IMR-90 (cell line): ENCODE measurements around the gene TTC28. TPM values are rescaled to one million over a fixed set of nuclear protein-coding genes. Genes with fewer than 3 reads are reported as not detected.

Experiments
- ATAC-seq: fragments of 200-7000 bp; cut with Tn5 transposase; 2 replicates; pipeline ENCODE4 v1.9.1; 2020; ENCODE audit warnings: low read depth, mild to moderate bottlenecking, moderate library complexity
- BruUV-seq: library from RNA; stranded (reverse); fragments of 400-500 nt; replicated peaks from 2 replicates; lab custom pipeline; 2021; lab: Mats Ljungman, UMichigan
- CTCF ChIA-PET: fragments of 300-600 bp; formaldehyde crosslinking; extraction: SDS; loops from one replicate; lab custom pipeline; 2021; ENCODE audit warnings: antibody characterized with exemption; lab: Yijun Ruan, JAX
- POLR2A ChIA-PET: fragments of 300-600 bp; sonication (Branson Sonifier 250); formaldehyde crosslinking; loops from one replicate; lab custom pipeline; 2022; ENCODE audit warnings: antibody characterized with exemption; ENCODE audit not compliant: unreplicated experiment; lab: Charles Lee
- DNase-seq: peaks from one replicate; pipeline ENCODE4 v3.0.0; 2013
- H2AFZ ChIP-seq: replicated peaks from 2 replicates; pipeline ENCODE3; 2013; ENCODE audit warnings: low read length, mild to moderate bottlenecking; ENCODE audit not compliant: poor library complexity
- H2AK5ac ChIP-seq: 2 replicates; pipeline ENCODE4 v1.6.1; 2013; ENCODE audit warnings: low read depth, low read length, inconsistent platforms
- H2AK9ac ChIP-seq: replicated peaks from 2 replicates; pipeline ENCODE3; 2013; ENCODE audit warnings: mild to moderate bottlenecking, low read depth, low read length, moderate library complexity; ENCODE audit not compliant: poor library complexity
- H2BK120ac ChIP-seq: 2 replicates; pipeline ENCODE4 v1.6.1; 2013; ENCODE audit warnings: low read depth, low read length, inconsistent platforms
- H2BK15ac ChIP-seq: 3 replicates; pipeline ENCODE4 v1.6.1; 2013; ENCODE audit warnings: low read depth, low read length, inconsistent platforms
- H2BK20ac ChIP-seq: 2 replicates; pipeline ENCODE4 v1.6.1; 2013; ENCODE audit warnings: low read depth, mild to moderate bottlenecking, inconsistent platforms, low read length, moderate library complexity
- H2BK5ac ChIP-seq: 2 replicates; pipeline ENCODE4 v1.6.1; 2013; ENCODE audit warnings: mild to moderate bottlenecking, low read depth, low read length, inconsistent platforms; ENCODE audit not compliant: poor library complexity, severe bottlenecking
- H3K14ac ChIP-seq: replicated peaks from 2 replicates; pipeline ENCODE4 v1.6.1; 2013; ENCODE audit warnings: low read depth, low read length, inconsistent platforms
- H3K18ac ChIP-seq: 2 replicates; pipeline ENCODE4 v1.6.1; 2013; ENCODE audit warnings: low read depth, low read length, control low read depth
- H3K23ac ChIP-seq: 2 replicates; pipeline ENCODE4 v1.6.1; 2013; ENCODE audit warnings: low read depth, low read length, inconsistent platforms
- H3K27ac ChIP-seq: 2 replicates; pipeline ENCODE4 v1.5.1; 2013; ENCODE audit warnings: mild to moderate bottlenecking, control low read depth, low read length; ENCODE audit not compliant: insufficient read depth
- H3K27me3 ChIP-seq: 2 replicates; pipeline ENCODE4 v1.6.1; 2013; ENCODE audit warnings: low read length; ENCODE audit not compliant: control insufficient read depth, insufficient read depth
- H3K36me3 ChIP-seq: 2 replicates; pipeline ENCODE4 v1.6.1; 2013; ENCODE audit warnings: low read length, mixed read lengths; ENCODE audit not compliant: control insufficient read depth, insufficient read depth
- H3K4ac ChIP-seq: 2 replicates; pipeline ENCODE4 v1.6.1; 2013; ENCODE audit warnings: low read depth, low read length, inconsistent platforms
- H3K4me1 ChIP-seq: 2 replicates; pipeline ENCODE4 v1.6.1; 2013; ENCODE audit warnings: low read length, mixed read lengths; ENCODE audit not compliant: control insufficient read depth, insufficient read depth
- H3K4me2 ChIP-seq: 2 replicates; pipeline ENCODE4 v1.6.1; 2013; ENCODE audit warnings: low read depth, mild to moderate bottlenecking, control low read depth, low read length, moderate library complexity
- H3K4me3 ChIP-seq: 2 replicates; pipeline ENCODE4 v1.5.1; 2013; ENCODE audit warnings: low read depth, mild to moderate bottlenecking, control low read depth, low read length, moderate library complexity; ENCODE audit not compliant: insufficient read depth
- H3K56ac ChIP-seq: 2 replicates; pipeline ENCODE4 v1.6.1; 2013; ENCODE audit warnings: low read length, inconsistent platforms; ENCODE audit not compliant: insufficient read depth; ENCODE audit errors: extremely low read depth
- H3K79me1 ChIP-seq, 2 experiments: 2 replicates each; pipeline ENCODE4 v1.6.1; 2013; ENCODE audit warnings: low read length in 2 of 2, inconsistent platforms in 1 of 2, low read depth in 1 of 2
- H3K9ac ChIP-seq: 2 replicates; pipeline ENCODE4 v1.6.1; 2013; ENCODE audit warnings: low read depth, low read length, control low read depth
- H3K9me1 ChIP-seq: 2 replicates; pipeline ENCODE4 v1.6.1; 2013; ENCODE audit warnings: low read length, inconsistent platforms; ENCODE audit not compliant: insufficient read depth
- H3K9me3 ChIP-seq: 2 replicates; pipeline ENCODE4 v1.6.1; 2013; ENCODE audit warnings: low read length; ENCODE audit not compliant: control insufficient read depth, insufficient read depth
- H4K20me1 ChIP-seq: 2 replicates; pipeline ENCODE4 v1.6.1; 2013; ENCODE audit warnings: low read length, inconsistent platforms; ENCODE audit not compliant: insufficient read depth
- H4K5ac ChIP-seq: 2 replicates; pipeline ENCODE4 v1.6.1; 2013; ENCODE audit warnings: mild to moderate bottlenecking, low read depth, low read length, control low read depth
- H4K8ac ChIP-seq, 2 experiments: 2 replicates each; pipeline ENCODE4 v1.6.1; 2013; ENCODE audit warnings: low read depth in 2 of 2, low read length in 2 of 2, control low read depth in 1 of 2, inconsistent platforms in 1 of 2
- H4K91ac ChIP-seq: 2 replicates; pipeline ENCODE4 v1.6.1; 2013; ENCODE audit warnings: low read depth, low read length, inconsistent platforms; ENCODE audit not compliant: insufficient read depth
- BHLHE40 ChIP-seq: fragments of 150-350 bp; IDR thresholded peaks from 2 replicates; pipeline ENCODE4 v1.6.1; 2016; ENCODE audit warnings: mild to moderate bottlenecking, low read depth, low read length
- CHD1 ChIP-seq: IDR thresholded peaks from 2 replicates; pipeline ENCODE4 v1.6.1; 2012; ENCODE audit warnings: low read depth, low read length, improper control_type of control experiment
- FOS ChIP-seq: fragments of 150-350 bp; IDR thresholded peaks from 2 replicates; pipeline ENCODE4 v1.6.1; 2016; ENCODE audit warnings: low read depth, low read length
- MAFK ChIP-seq: IDR thresholded peaks from 2 replicates; pipeline ENCODE4 v1.6.1; 2012; ENCODE audit warnings: low read depth, low read length, improper control_type of control experiment
- MAZ ChIP-seq: IDR thresholded peaks from 2 replicates; pipeline ENCODE4 v1.6.1; 2012; ENCODE audit warnings: low read depth, mild to moderate bottlenecking, low read length, improper control_type of control experiment, moderate library complexity, borderline replicate concordance
- MXI1 ChIP-seq: IDR thresholded peaks from 2 replicates; pipeline ENCODE4 v1.6.1; 2012; ENCODE audit warnings: low read depth, mild to moderate bottlenecking, low read length, moderate library complexity, borderline replicate concordance
- NFE2L2 ChIP-seq: fragments of 150-350 bp; IDR thresholded peaks from 2 replicates; pipeline ENCODE4 v1.6.1; 2016; ENCODE audit warnings: low read depth, mild to moderate bottlenecking, low read length
- POLR2A ChIP-seq: IDR thresholded peaks from 2 replicates; pipeline ENCODE4 v1.6.1; 2012; ENCODE audit warnings: mild to moderate bottlenecking, low read depth, low read length
- RCOR1 ChIP-seq: IDR thresholded peaks from 2 replicates; pipeline ENCODE4 v1.6.1; 2012; ENCODE audit warnings: mild to moderate bottlenecking, low read length, improper control_type of control experiment; ENCODE audit not compliant: insufficient replicate concordance
- RFX5 ChIP-seq: IDR thresholded peaks from 2 replicates; pipeline ENCODE4 v1.8.0; 2012; ENCODE audit warnings: low read depth, mild to moderate bottlenecking, low read length, moderate library complexity
- SMC3 ChIP-seq: fragments of 150-350 bp; IDR thresholded peaks from 2 replicates; pipeline ENCODE4 v1.6.1; 2016; ENCODE audit warnings: low read depth, mild to moderate bottlenecking, antibody characterized with exemption, low read length, moderate library complexity
- WGBS, 2 experiments: methylation state at CpG; one replicate each; pipeline versions ENCODE4 v1.1.5 to v1.1.7; 2013; ENCODE audit warnings: missing lambda C conversion rate in 2 of 2; ENCODE audit not compliant: insufficient read length in 1 of 2; ENCODE audit errors: extremely low coverage in 2 of 2; 5-methylcytosine and 5-hydroxymethylcytosine counted together
- dilution Hi-C: fragments of 300-500 bp; cut with HindIII; formaldehyde crosslinking; loops from one replicate; pipeline ENCODE4 v1.14.3; 2018; ENCODE audit warnings: low sequenced_read_pairs; ENCODE audit not compliant: unreplicated experiment
- in situ Hi-C: fragments of 300-500 bp; cut with MboI; formaldehyde crosslinking; loops from 3 replicates; pipeline ENCODE4 v1.14.3; 2019; ENCODE audit warnings: low sequenced_read_pairs, inconsistent platforms, mixed read lengths
- intact Hi-C: fragments of 100-400 bp; cut with micrococcal nuclease; formaldehyde crosslinking; loops from 2 replicates; pipeline ENCODE4 v1.10.0; 2022
- polyA plus RNA-seq, 3 experiments: library from polyadenylated mRNA; depleted of rRNA; stranded (reverse); fragments of >200 nt; gene quantifications; 2 replicates each; pipeline ENCODE4 v1.2.3, GENCODE V29; 2012; ENCODE audit warnings: low replicate concordance in 1 of 3
- total RNA-seq: library from RNA; depleted of rRNA; stranded (reverse); fragments of >200 nt; gene quantifications from 2 replicates; pipeline ENCODE4 v1.2.3, GENCODE V29; 2012
- TF ChIP-seq, protein P1 (sequence below): fragments of 150-350 bp; IDR thresholded peaks from 2 replicates; pipeline ENCODE4 v1.6.1; 2017; ENCODE audit warnings: mild to moderate bottlenecking, antibody characterized with exemption, low read length, low read depth
- TF ChIP-seq, protein P2 (sequence below): conservative IDR thresholded peaks from 2 replicates; pipeline ENCODE4 v1.5.1; 2012; ENCODE audit warnings: mild to moderate bottlenecking, low read depth, low read length, improper control_type of control experiment
- TF ChIP-seq, protein P3 (sequence below): fragments of 150-350 bp; IDR thresholded peaks from 2 replicates; pipeline ENCODE4 v1.6.1; 2016; ENCODE audit warnings: low read depth, mild to moderate bottlenecking, low read length, moderate library complexity, borderline replicate concordance

Gene TTC28
- total and polyA plus RNA-seq, 2 of the 4 experiments (the other 2 are of a cell fraction) = 5.6 to 13.3 TPM

DNA sequence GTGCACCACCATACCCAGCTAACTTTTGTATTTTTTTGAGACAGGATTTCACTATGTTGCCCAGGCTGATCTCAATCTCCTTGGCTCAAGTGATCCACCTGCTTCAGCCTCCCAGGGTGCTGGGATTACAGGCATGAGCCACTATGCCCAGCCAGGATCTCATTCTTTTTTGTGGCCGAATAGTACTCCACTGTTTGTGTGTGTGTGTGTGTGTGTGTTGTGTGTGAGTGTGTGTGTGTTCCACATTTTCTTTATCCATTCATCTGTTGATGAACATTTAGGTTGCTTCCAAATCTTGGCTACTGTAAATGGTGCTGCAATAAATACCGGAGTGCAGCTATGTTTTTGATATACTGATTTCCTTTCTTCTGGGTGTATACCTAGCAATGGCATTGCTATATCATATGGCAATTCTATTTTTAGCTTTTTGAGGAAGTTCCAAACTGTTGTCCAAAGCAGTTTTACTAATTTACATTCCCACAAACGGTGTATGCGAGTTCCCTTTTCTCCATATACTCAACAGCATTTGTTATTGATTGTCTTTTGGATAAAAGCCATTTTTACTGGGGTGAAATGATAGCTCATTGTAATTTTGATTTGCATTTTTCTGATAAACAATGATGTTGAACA, 105.4 kb downstream of the TTC28 start:
- Histone ChIP-seq H2AFZ (no peak overlapping the region), H3K4me3 (no peak overlapping the region), H3K4ac (no peak overlapping the region), H4K20me1 (no peaks in the 10 kb centered on the region; the same call in 1 of the 2 replicates), H3K27me3 (no peaks in the 10 kb centered on the region), H3K18ac (no peak overlapping the region), H3K9ac (no peak overlapping the region), H4K8ac (no peak overlapping the region), H2BK120ac (no peak overlapping the region), H2BK5ac (no peak overlapping the region), H3K23ac (no peak overlapping the region), H2AK9ac (no peak overlapping the region), H3K4me2 (no peak overlapping the region), H2BK20ac (no peak overlapping the region), H2BK15ac (no peak overlapping the region), H3K9me3 (no peaks in the 10 kb centered on the region), H3K79me1 (no peaks in the 10 kb centered on the region; a peak in 1 of 4 replicates), H3K4me1 (no peaks in the 10 kb centered on the region), H4K91ac (no peak overlapping the region), H3K14ac (no peak overlapping the region), H4K5ac (no peak overlapping the region), H3K9me1 (peaks cover 3% of the 10 kb centered on the region; the same call in 1 of the 2 replicates), H3K56ac (no peak overlapping the region), H2AK5ac (no peak overlapping the region), H3K36me3 (no peaks in the 10 kb centered on the region), H3K27ac (no peak overlapping the region)
- ChIA-PET CTCF (no interaction called here), POLR2A (no interaction called here)
- intact Hi-C loops (no loop called here), in situ Hi-C loops (no loop called here), dilution Hi-C loops (no loop called here)
- TF ChIP-seq BHLHE40 (no peak), MXI1 (no peak), POLR2A (no peak), NFE2L2 (no peak), CHD1 (no peak), RFX5 (no peak), MAZ (no peak), MAFK (no peak), FOS (no peak), SMC3 (no peak), RCOR1 (no peak)
- TF ChIP-seq, protein P1, sequence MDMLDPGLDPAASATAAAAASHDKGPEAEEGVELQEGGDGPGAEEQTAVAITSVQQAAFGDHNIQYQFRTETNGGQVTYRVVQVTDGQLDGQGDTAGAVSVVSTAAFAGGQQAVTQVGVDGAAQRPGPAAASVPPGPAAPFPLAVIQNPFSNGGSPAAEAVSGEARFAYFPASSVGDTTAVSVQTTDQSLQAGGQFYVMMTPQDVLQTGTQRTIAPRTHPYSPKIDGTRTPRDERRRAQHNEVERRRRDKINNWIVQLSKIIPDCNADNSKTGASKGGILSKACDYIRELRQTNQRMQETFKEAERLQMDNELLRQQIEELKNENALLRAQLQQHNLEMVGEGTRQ = no peak
- TF ChIP-seq, protein P2, sequence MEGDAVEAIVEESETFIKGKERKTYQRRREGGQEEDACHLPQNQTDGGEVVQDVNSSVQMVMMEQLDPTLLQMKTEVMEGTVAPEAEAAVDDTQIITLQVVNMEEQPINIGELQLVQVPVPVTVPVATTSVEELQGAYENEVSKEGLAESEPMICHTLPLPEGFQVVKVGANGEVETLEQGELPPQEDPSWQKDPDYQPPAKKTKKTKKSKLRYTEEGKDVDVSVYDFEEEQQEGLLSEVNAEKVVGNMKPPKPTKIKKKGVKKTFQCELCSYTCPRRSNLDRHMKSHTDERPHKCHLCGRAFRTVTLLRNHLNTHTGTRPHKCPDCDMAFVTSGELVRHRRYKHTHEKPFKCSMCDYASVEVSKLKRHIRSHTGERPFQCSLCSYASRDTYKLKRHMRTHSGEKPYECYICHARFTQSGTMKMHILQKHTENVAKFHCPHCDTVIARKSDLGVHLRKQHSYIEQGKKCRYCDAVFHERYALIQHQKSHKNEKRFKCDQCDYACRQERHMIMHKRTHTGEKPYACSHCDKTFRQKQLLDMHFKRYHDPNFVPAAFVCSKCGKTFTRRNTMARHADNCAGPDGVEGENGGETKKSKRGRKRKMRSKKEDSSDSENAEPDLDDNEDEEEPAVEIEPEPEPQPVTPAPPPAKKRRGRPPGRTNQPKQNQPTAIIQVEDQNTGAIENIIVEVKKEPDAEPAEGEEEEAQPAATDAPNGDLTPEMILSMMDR = no peak
- TF ChIP-seq, protein P3, sequence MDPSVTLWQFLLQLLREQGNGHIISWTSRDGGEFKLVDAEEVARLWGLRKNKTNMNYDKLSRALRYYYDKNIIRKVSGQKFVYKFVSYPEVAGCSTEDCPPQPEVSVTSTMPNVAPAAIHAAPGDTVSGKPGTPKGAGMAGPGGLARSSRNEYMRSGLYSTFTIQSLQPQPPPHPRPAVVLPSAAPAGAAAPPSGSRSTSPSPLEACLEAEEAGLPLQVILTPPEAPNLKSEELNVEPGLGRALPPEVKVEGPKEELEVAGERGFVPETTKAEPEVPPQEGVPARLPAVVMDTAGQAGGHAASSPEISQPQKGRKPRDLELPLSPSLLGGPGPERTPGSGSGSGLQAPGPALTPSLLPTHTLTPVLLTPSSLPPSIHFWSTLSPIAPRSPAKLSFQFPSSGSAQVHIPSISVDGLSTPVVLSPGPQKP = no peak
- no peak for DNase-seq
- no CpG with 5 or more reads among the region's 4 CpGs for WGBS, 2 experiments
- ATAC-seq = no peak
- no TSS peak for BruUV-seq
